RWPE2 (cell line): ENCODE data around the gene PYGL.

Experiments
- ATAC-seq: fragments of 200-7000 bp; cut with Tn5 transposase; 3 replicates; pipeline ENCODE4 v1.9.1; 2021; ENCODE audit warnings: low read depth
- DNase-seq: peaks from one replicate; pipeline ENCODE4 v3.0.0-alpha.2; 2020; ENCODE audit warnings: low spot score
- H3K27ac ChIP-seq: fragments of 450-650 bp; 2 replicates; pipeline ENCODE4 v1.5.1; 2017; ENCODE audit warnings: mild to moderate bottlenecking; ENCODE audit not compliant: poor library complexity, severe bottlenecking
- H3K27me3 ChIP-seq: fragments of 250-450 bp; sonication (Bioruptor Pico); 2 replicates; pipeline ENCODE4 v1.5.1; 2021; ENCODE audit warnings: mild to moderate bottlenecking, moderate library complexity; ENCODE audit not compliant: insufficient read depth, poor library complexity, severe bottlenecking
- H3K36me3 ChIP-seq: fragments of 250-450 bp; sonication (Bioruptor Pico); 2 replicates; pipeline ENCODE4 v1.5.1; 2020; ENCODE audit warnings: low read depth, mild to moderate bottlenecking, moderate library complexity
- H3K4me1 ChIP-seq: fragments of 250-450 bp; sonication (Bioruptor Pico); 2 replicates; pipeline ENCODE4 v1.5.1; 2021; ENCODE audit warnings: mild to moderate bottlenecking, moderate library complexity; ENCODE audit not compliant: insufficient read depth, poor library complexity, severe bottlenecking
- H3K4me3 ChIP-seq: fragments of 250-450 bp; sonication (Bioruptor Pico); 2 replicates; pipeline ENCODE4 v1.5.1; 2021; ENCODE audit warnings: mild to moderate bottlenecking, moderate library complexity; ENCODE audit not compliant: severe bottlenecking
- H3K9me3 ChIP-seq: fragments of 250-450 bp; sonication (Bioruptor Pico); 2 replicates; pipeline ENCODE4 v1.5.1; 2021; ENCODE audit warnings: mild to moderate bottlenecking, moderate library complexity; ENCODE audit not compliant: severe bottlenecking
- CTCF ChIP-seq: fragments of 450-650 bp; IDR thresholded peaks from one replicate; pipeline ENCODE4 v1.5.1; 2017; ENCODE audit warnings: mild to moderate bottlenecking, moderate library complexity; ENCODE audit not compliant: poor library complexity, severe bottlenecking

PYGL gene

GRCh38 chr14:50943943-50944646, at the start of gene PYGL:
Gene PYGL (minus strand): TSS chr14:50944483. CDS start chr14:50944403, 80 bp downstream.
- DNase-seq (peak; percentile 84), ATAC-seq (peak; percentile 81)
- Histone ChIP-seq H3K4me1 (peaks cover 17% of the 10 kb centered on the region), H3K4me3 (peak within 1 kb of the TSS; percentile 70), H3K9me3 (no peaks in the 10 kb centered on the region), H3K27ac (peak within 1 kb of the TSS; percentile 78), H3K36me3 (peaks cover 32% of the 10 kb centered on the region), H3K27me3 (no peaks in the 10 kb centered on the region)
- TF ChIP-seq CTCF, result peak; percentile 16

GRCh38 chr14:50985859-50986331, 41.6 kb upstream of the PYGL start:
- Histone ChIP-seq H3K36me3 (no peaks in the 10 kb centered on the region), H3K27ac (no peak overlapping the region), H3K9me3 (no peaks in the 10 kb centered on the region), H3K4me3 (no peak overlapping the region), H3K4me1 (no peaks in the 10 kb centered on the region), H3K27me3 (peaks cover 4% of the 10 kb centered on the region)
- no peak for ATAC-seq
- no peak for DNase-seq
- no peak for TF ChIP-seq CTCF

GRCh38 chr14:50985124-50985858, 41.0 kb upstream of the PYGL start:
- Histone ChIP-seq H3K27me3 (peaks cover 4% of the 10 kb centered on the region), H3K27ac (no peak overlapping the region), H3K9me3 (no peaks in the 10 kb centered on the region), H3K36me3 (no peaks in the 10 kb centered on the region), H3K4me3 (no peak overlapping the region), H3K4me1 (no peaks in the 10 kb centered on the region)
- no peak for TF ChIP-seq CTCF
- ATAC-seq (no peak), DNase-seq (no peak)

- peaks cover 4% of the 10 kb centered on the region for H3K27me3 ChIP-seq
- no peaks in the 10 kb centered on the region for H3K36me3 ChIP-seq
- no peaks in the 10 kb centered on the region for H3K9me3 ChIP-seq
- H3K27ac ChIP-seq, result no peak overlapping the region
- DNase-seq, result no peak
- no peak for ATAC-seq
- H3K4me3 ChIP-seq, result no peak overlapping the region
- no peaks in the 10 kb centered on the region for H3K4me1 ChIP-seq
- no peak for TF ChIP-seq CTCF
Observed at GRCh38 chr14:50984036-50984710, 39.9 kb upstream of the PYGL start.
